Tongue (tissue), 2 donors: ENCODE data around the gene CACFD1. TPM values are rescaled to one million over a fixed set of nuclear protein-coding genes. Genes with fewer than 3 reads are reported as not detected.

Source experiments
- DNase-seq: peaks from one replicate; pipeline ENCODE4 v3.0.0-alpha.2; 2015
- total RNA-seq: library from RNA; depleted of rRNA; stranded (reverse); fragments of >200 nt; gene quantifications from one replicate; pipeline ENCODE4 v1.2.3, GENCODE V29; 2014

CACFD1 gene
- total RNA-seq, 1 donor from 2014 or later = 6.8 TPM

GRCh38 chr9:133502112-133502511 lies 42.3 kb downstream of the CACFD1 start:
- DNase-seq = no peak

DNA sequence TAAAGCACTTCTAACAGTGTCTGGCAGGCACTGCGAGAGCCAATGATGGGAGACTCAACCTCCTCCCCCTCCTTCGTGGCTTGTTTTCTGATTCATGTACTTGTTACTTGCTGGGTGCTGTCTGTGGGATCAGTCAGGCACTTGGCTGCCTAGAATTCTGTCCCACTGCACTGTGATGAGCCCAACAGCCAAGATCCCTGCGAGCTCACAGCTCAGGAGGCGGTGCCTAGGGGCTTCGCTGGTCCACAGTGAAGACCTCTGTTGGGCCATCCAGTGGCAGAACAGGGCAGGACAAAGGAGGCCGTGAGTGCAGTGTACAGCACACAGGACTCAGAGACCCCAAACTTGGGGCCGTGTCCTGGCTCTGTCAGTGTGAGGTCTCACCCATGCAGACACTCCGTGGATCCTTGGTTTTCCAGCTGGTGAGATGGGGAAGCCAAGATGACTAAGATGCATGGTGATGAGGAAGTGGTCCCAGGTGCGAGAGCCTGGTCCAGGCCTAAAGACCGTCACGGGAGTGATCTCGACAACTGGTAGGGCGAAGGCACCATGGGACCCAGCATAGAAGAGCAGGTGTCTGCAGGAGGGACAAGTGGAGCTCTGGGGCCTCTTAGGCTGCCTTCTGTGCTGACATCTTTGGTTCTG lies 45.5 kb downstream of the CACFD1 start:
- peak; percentile 25 for DNase-seq

- peak; percentile 54 for DNase-seq
These were observed 46.3 kb downstream of the CACFD1 start for GRCh38 chr9:133505901-133506652.

GRCh38 chr9:133506653-133507038 lies 46.9 kb downstream of the CACFD1 start:
- peak; percentile 48 for DNase-seq

DNA sequence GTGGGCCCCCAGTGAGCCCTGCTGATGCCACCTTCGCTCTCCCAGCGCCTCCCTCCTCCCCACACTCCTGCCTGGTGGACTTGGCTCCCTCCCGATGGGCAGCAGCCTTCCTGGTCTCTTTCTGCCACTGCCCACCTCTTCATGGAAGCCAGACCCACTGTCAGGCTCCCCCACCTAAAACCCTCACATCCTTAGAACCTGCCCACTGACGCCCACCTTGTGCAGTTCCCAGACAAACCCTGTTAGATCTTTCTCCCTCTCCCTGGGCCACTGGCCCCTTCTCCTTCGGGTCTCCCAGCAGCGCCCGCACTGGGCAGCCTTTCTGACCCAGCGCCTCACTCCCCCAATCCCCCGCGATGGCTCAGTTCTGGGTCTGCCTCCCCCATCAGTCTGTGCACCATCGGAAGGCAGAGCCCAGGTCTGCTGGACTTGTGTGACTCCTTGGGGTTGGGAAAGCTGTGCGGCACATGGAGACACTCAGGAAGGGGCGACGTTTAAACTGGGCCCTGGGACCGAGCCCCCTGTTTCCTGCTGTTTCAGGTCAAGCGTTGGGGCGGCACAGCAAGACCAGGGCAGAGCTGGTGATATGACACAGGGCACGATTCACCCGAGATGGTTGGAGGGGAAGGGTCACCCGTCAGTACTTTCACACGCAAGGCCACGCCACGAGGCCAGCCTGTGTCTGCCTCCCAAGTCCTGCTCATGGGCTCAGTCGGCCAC lies 47.6 kb downstream of the CACFD1 start:
- no peak for DNase-seq

DNA sequence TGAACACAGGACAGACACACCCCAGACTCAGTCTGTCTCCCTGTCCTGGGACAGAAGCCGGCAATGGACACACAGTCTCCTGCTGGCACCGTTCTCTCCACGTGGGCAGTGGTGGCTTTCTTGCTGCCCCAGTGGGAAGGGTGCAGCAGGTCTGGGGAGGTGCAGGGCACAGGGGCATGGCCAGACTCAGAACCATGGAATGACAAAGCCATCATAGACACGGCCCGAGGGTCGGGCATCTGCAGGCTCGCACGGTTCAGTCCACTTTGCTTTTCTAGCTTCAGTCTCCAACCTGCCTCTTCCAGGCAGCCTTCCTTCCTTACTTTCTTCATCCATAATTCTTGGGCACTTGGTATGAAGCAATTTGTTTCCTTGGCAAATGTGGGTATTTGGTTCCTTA lies 48.3 kb downstream of the CACFD1 start:
- DNase-seq = no peak

DNA sequence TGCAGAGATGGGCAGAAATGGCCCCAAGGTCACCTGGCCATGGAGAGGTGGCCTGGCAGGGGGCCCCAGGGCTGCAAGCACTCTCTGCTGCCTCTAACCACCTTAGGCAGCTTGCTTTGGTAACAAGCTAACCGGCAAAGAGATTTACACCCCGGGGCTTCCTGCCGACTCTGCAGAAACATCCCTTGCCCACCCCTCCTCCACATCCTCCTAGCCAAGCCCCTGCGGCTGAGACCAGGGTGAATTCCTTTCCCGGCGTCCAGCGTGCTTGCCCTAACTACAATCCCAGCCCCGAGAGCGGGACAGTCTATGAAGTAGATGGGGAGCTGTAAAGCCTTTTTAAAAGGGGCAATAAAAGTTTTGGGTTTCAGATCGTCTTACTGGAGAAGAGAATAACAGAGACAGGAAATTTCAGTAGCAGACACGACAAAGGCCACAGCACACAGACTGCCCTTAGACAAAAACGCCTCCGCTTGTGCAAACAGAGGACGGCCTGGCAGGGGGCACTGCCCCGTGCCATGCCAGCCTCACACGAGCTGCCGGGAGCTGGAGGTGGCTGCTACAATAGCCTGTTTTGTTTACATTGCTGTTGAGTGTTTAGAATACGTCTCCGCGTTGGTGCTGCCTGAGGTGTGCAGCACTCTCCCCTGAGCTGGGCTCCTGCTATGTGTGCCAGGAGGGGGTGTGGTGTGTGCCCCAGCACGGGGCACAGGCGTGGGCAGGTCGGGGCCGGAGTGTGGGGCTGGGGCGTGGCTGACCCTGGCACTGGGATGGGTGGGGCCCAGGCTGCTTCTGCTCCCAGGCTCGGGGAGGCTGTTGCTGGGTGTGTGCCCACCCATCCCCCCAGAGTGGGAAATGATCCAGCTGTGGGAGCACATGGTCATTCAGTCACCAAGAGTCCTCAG lies 49.7 kb downstream of the CACFD1 start:
- peak; percentile 66 for DNase-seq

DNA sequence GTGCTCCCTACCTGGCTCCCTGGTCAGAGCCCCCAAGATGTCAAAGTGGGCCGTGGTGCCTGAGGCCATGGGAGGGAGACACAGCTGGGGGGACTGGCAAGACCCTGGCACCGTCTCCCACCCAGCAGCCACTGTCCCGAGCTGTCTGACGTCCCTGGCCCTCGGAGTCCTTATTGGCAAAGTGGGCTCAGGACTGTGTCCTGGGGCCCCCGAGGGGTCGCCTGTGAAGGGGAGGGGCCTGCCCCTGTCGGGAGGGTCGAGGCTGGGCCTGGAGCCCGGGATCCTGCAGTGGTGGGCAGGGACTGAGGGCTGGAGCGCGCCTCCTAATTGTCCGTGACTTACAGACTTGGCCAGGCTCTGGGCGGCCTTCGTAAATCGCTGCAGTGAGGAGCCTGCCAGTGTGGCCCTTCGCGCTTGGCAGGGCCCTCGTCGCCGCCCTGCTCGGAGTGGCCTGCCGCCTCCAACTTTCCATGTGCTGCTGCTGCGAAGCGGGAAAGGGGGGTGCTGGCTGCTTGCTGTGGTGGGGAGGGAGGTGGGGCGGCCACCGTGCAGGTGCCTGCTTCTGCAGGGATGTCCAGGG lies 51.2 kb downstream of the CACFD1 start:
- peak; percentile 67 for DNase-seq

GRCh38 chr9:133511607-133512006 lies 51.8 kb downstream of the CACFD1 start:
- no peak for DNase-seq

DNA sequence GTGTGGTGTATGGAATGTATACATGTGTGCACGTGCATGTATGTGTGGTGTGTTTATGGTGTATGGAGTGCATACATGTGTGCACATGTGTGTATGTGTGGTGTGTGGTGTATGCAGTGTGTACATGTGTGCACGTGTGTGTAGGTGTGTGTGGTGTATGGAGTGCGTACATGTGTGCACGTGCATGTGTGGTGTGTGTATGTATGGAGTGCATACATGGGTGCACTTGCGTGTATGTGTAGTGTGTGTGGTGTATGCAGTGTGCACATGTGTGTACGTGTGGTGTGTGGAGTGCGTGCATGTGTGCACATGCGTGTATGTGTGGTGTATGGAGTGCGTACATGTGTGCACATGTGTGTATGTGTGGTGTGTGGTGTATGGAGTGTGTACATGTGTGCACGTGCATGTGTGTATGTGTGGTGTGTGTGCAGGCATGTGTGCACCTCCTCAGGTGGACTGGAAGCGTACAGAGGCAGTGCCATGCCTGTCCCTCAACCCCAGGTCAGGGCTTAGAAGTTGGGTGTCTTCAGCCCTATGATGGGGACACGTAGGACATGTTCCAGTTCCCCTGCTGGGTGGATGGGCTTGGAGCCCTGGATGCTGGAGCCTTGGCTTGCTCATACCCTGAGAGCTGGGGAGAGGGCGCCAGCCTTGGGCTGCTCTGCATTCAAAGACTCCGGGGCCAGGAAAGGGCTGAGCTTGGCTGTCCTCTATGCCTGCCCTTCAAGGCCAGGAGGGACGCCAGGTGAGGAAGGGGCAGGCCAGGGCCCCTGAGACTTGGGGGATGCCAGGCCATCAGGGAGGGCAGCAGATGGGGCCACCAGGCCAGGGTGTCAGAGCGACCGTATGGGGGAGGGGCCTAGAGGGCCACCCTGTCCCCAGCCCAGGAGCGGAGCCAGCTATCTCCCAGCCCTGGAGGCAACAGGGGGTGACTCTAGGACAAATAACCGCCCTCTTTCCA lies 52.8 kb downstream of the CACFD1 start:
- peak; percentile 18 for DNase-seq

GRCh38 chr9:133513214-133514100 lies 53.7 kb downstream of the CACFD1 start:
- peak; percentile 70 for DNase-seq

GRCh38 chr9:133514460-133515239 lies 54.9 kb downstream of the CACFD1 start:
- DNase-seq = peak; percentile 89

- DNase-seq = no peak
These were observed 55.4 kb downstream of the CACFD1 start for GRCh38 chr9:133515240-133515610.

- no peak for DNase-seq
These were observed 56.0 kb downstream of the CACFD1 start for GRCh38 chr9:133515615-133516255.

DNA sequence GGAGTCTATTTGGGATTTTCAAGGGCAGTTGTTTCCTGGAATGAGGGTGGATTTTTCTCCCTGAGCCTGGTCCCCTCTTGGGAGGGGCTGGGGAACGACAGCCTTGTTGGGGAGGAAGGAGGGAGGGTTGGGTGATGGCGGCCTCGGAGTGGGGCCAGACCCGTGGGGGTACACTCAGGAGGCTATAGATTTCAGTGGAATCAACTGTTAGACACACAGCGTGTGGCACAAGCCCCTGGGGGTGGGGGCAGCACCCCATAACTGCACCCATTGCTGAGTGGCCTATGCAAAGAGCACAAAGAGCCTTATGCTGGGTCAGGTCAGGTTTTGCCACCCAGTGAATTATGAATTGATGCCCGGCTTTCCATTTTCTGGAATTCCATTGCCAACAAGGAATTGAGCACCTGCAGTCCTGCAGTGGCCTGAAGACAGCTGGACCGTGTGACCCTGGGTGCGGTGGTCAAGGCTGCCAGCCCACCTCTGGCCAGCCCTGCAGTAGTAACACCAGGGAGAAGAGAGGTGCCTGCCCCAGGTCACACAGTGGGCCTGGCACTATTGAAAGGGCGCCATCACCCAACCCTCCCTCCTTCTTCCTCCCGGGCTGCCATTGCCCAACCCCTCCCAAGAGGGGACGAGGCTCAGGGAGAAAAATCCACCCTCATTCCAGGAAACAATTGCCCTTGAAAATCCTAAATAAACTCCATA lies 56.6 kb downstream of the CACFD1 start:
- no peak for DNase-seq

GRCh38 chr9:133516961-133517350 lies 57.2 kb downstream of the CACFD1 start:
- DNase-seq = no peak

GRCh38 chr9:133517711-133518110 lies 57.9 kb downstream of the CACFD1 start:
- no peak for DNase-seq

DNA sequence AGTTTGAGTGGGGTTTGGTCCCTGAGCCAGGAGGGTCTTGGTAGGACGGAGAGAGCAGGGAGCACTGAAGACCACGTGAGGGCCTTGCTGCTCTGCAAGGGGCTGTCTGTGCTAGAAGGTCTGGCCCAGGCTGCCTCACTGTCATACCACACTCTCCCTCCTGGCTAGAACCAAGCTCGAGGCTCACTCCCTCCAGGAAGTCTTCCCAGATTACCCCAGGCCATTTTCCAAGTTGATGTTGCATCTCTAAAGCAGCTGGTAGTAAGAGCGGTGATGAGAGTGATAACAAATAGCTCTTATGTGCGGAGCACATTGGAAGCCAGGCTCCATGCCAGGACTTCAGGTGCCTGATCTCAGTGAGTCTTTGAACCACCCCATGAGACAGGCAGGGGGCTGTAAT lies 58.4 kb downstream of the CACFD1 start:
- DNase-seq = no peak
